ENCODE data around the gene RRAD. TPM values are rescaled to one million over a fixed set of nuclear protein-coding genes. Genes with fewer than 3 reads are reported as not detected.
A peak's percentile ranks its signal among the peaks of the same experiment; 100 is the strongest.

The RRAD gene
- total RNA-seq, 1 donor from 2014 or later, result 0.24 TPM

DNA sequence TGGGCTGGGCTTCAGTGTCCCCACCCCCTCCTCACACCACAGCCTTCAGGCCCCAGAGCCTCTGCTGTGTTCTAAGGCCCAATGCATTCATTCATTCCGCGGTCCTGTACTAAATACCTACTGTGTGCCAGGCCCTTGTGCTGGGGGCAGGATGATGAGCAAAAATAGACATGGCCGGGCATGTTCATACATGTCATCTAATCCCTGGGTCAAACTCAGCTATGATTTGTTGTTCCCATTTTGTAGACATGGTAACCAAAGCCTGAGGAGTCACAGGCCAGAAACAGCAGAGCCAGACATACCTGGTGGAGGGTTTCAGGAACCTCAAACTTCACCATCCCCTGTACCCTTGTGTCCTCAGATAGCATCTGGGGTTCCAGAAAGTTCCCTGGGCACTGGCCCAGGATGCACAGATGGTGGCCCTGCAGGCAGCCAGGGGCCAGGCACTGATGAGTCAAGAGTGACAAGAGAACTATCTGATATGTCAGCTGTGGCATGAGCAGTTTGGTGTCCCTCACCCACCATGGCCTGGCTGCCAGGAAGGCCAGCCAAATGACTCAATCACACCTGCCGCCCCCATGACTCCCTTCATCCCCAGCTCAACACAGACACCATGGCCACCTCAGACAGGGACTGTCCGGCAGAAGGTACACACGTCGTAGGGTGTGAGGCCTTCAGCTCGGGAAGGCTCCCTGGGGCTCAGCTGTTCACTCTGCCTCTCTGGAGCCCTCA is 2.7 kb upstream of the RRAD start:
- H3K36me3 ChIP-seq, result no peaks in the 10 kb centered on the region
- no peak overlapping the region for H2AFZ ChIP-seq (replicated peaks)
- peaks cover 49% of the 10 kb centered on the region for H3K27me3 ChIP-seq
- peaks cover under 1% of the 10 kb centered on the region for H3K79me2 ChIP-seq (ENCODE audit: low read depth)
- TF ChIP-seq EZH2phosphoT487 (IDR thresholded peaks at IDR 0.05) (no peak), EZH2 (IDR thresholded peaks at IDR 0.05) (no peak), CTCF (IDR thresholded peaks at IDR 0.05) (no peak)
- no peaks in the 10 kb centered on the region for H3K9me3 Mint-ChIP-seq
- H3K27ac Mint-ChIP-seq, result peak overlapping the region; percentile 69
- peaks cover 10% of the 10 kb centered on the region for H4K20me1 ChIP-seq (ENCODE audit: low read depth)
- peaks cover 39% of the 10 kb centered on the region for H3K27me3 Mint-ChIP-seq (ENCODE audit: insufficient read depth, low read depth)
- H3K4me3 Mint-ChIP-seq, result no peak overlapping the region
- peaks cover 32% of the 10 kb centered on the region for H3K4me1 Mint-ChIP-seq
- DNase-seq (ENCODE audit: low spot score), result no peak
- H3F3A ChIP-seq (ENCODE audit: low read depth), result peaks cover 12% of the 10 kb centered on the region
- no peaks in the 10 kb centered on the region for H3K4me1 ChIP-seq
- H3K27ac ChIP-seq, result no peak overlapping the region
- no peak overlapping the region for H3K4me2 ChIP-seq
- H3K4me3 ChIP-seq, result no peak overlapping the region
- H3K9ac ChIP-seq, result no peak overlapping the region
- no peaks in the 10 kb centered on the region for H3K9me3 ChIP-seq (ENCODE audit: low read depth)
- H3K36me3 Mint-ChIP-seq, result no peaks in the 10 kb centered on the region

GRCh38 chr16:66926961-66927436 is 1.7 kb upstream of the RRAD start:
- Histone ChIP-seq H3K79me2 (ENCODE audit: low read depth) (no peaks in the 10 kb centered on the region), H3K9ac (no peak overlapping the region), H3K4me1 (no peaks in the 10 kb centered on the region), H3K36me3 (no peaks in the 10 kb centered on the region), H3K9me3 (ENCODE audit: low read depth) (no peaks in the 10 kb centered on the region), H3K27ac (no peak overlapping the region), H3K27me3 (peaks cover 53% of the 10 kb centered on the region), H3F3A (ENCODE audit: low read depth) (peaks cover 12% of the 10 kb centered on the region), H2AFZ (replicated peaks) (no peak overlapping the region), H3K4me3 (no peak overlapping the region), H3K4me2 (no peak overlapping the region), H4K20me1 (ENCODE audit: low read depth) (peaks cover 10% of the 10 kb centered on the region)
- TF ChIP-seq EZH2phosphoT487 (IDR thresholded peaks at IDR 0.05) (no peak), CTCF (IDR thresholded peaks at IDR 0.05) (no peak), EZH2 (IDR thresholded peaks at IDR 0.05) (no peak)
- Mint-ChIP-seq H3K4me3 (no peak overlapping the region), H3K27ac (no peak overlapping the region), H3K4me1 (peaks cover 26% of the 10 kb centered on the region), H3K36me3 (no peaks in the 10 kb centered on the region), H3K27me3 (ENCODE audit: insufficient read depth, low read depth) (peaks cover 38% of the 10 kb centered on the region), H3K9me3 (no peaks in the 10 kb centered on the region)
- DNase-seq (ENCODE audit: low spot score), result no peak

DNA sequence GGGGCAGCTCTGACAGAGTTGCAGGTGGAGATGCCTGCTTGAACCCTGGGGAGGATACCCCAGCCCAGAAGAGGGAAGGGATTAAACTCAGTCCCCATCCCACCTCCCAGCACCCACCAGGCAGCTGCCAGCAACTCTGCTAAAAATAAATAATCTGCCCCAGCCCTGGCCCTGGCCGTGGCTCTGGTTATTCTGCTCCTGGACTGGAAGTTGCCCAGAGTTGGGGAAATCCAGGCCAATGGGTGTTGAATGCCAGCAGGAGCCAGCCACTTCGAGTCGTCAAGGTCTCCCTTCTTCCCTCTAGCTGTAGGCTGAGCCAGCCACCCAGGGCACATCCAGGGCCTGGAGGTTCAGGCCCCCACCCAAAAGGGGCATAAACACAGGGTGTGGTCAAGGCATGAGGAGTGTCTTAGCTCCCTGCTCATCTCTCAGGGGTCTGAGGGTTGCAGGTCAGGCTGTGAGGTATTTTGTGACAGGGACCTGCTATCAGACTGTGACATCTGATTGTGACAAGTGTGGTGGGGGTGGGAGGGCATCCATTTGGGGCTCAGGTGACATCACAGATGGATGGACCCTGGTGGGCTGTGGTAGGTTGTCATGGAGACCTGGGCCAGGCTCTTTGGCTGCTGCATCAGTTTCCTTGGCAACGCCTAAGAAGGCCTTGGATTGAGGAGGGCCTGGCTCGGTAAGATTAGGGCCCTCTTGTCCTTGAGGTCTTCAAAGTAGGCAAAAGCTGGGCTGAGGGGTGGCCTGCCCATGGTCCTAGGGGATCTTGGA is 1.0 kb upstream of the RRAD start:
- H3K27me3 Mint-ChIP-seq (ENCODE audit: insufficient read depth, low read depth), result peaks cover 40% of the 10 kb centered on the region
- H4K20me1 ChIP-seq (ENCODE audit: low read depth), result peaks cover 10% of the 10 kb centered on the region
- peaks cover 12% of the 10 kb centered on the region for H3F3A ChIP-seq (ENCODE audit: low read depth)
- TF ChIP-seq EZH2phosphoT487 (IDR thresholded peaks at IDR 0.05) (no peak), EZH2 (IDR thresholded peaks at IDR 0.05) (no peak), CTCF (IDR thresholded peaks at IDR 0.05) (no peak)
- no peak for DNase-seq (ENCODE audit: low spot score)
- H3K79me2 ChIP-seq (ENCODE audit: low read depth), result no peaks in the 10 kb centered on the region
- H3K4me3 Mint-ChIP-seq, result peak overlapping the region; percentile 60
- peaks cover 56% of the 10 kb centered on the region for H3K27me3 ChIP-seq
- H3K4me3 ChIP-seq, result no peak overlapping the region
- H2AFZ ChIP-seq (replicated peaks), result no peak overlapping the region
- no peak overlapping the region for H3K9ac ChIP-seq
- H3K36me3 Mint-ChIP-seq, result no peaks in the 10 kb centered on the region
- H3K27ac ChIP-seq, result no peak overlapping the region
- H3K4me1 Mint-ChIP-seq, result peaks cover 27% of the 10 kb centered on the region
- H3K9me3 ChIP-seq (ENCODE audit: low read depth), result no peaks in the 10 kb centered on the region
- no peak overlapping the region for H3K27ac Mint-ChIP-seq
- no peak overlapping the region for H3K4me2 ChIP-seq
- H3K36me3 ChIP-seq, result no peaks in the 10 kb centered on the region
- no peaks in the 10 kb centered on the region for H3K9me3 Mint-ChIP-seq
- no peaks in the 10 kb centered on the region for H3K4me1 ChIP-seq

Measured in neural progenitor cell (in vitro differentiated cells).